HG02798 (cell line): ENCODE results near the gene GPRIN3.
"Not testable (repeated sequence)": the region's sequence is repeated elsewhere in the genome, so short reads cannot be mapped to it uniquely, and the experiment has no call there.

Experiments
- ATAC-seq: cut with Tn5 transposase; IDR thresholded peaks from one replicate; pipeline ENCODE4 v1.9.1; 2021; ENCODE audit warnings: mild to moderate bottlenecking; ENCODE audit not compliant: unreplicated experiment, poor library complexity

GPRIN3 gene

GRCh38 chr4:89314291-89314690 lies 6.7 kb upstream of the GPRIN3 start:
- no peak for ATAC-seq

- no peak for ATAC-seq
These were observed 4.5 kb upstream of the GPRIN3 start for GRCh38 chr4:89312066-89312465.

- ATAC-seq: no peak
These were observed 3.8 kb upstream of the GPRIN3 start for GRCh38 chr4:89311433-89311832.

GRCh38 chr4:89309154-89309553 lies 1.6 kb upstream of the GPRIN3 start:
- ATAC-seq: not testable (repeated sequence)

DNA sequence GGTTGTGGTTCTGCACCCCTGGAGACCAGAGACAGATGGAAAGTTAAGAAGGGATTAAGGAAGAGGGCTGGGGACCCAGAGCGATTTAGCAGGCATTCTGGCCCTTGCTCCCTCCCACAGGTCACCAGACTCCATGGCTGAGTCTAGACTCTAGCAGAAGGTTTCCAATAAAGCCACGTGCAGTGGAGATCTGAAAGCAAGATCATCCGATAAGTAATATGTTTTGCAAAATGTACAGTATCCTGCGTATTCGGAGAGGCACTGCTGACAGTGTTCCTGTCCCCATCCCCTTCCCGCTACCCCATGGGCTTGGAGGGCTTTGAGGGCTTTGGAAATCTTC lies 531 bp upstream of the GPRIN3 start:
- peak; percentile 6 for ATAC-seq

GRCh38 chr4:89307178-89307445 lies 488 bp downstream of the GPRIN3 start:
- no peak for ATAC-seq

GRCh38 chr4:89306486-89307177 lies 968 bp downstream of the GPRIN3 start:
- no peak for ATAC-seq

DNA sequence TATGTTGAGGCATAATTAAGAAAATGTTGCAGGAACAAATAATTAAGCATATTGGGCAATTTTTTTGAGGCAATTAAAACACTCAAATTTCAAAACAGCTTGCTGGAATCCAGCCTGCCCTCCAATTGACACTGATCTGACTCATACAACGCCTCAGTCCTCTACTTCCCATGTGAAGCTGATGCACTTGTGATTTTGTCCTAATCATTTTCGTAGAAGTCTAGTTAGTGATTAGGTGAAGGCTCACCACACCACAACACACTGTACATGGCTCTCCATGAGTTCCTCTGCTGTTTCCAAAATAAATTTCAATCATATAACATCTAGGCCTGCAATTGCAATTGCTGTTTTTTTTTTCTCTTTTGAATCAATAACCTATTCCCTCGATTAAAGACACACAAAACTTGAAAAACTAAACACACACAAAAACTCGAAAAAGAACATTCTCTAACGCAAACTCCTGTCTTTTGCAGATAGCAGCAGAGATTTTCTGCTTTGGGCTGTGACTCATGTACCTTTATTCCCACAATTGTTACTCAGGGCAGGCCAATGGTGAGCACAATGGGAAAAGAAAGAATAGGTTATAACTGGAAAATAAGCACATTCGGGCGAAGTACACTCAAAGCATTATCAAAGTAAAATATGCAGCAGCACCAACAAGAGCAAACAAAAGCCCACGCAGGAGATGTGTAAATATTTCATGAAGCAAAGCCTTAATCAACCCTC lies 1.7 kb downstream of the GPRIN3 start:
- no peak for ATAC-seq

DNA sequence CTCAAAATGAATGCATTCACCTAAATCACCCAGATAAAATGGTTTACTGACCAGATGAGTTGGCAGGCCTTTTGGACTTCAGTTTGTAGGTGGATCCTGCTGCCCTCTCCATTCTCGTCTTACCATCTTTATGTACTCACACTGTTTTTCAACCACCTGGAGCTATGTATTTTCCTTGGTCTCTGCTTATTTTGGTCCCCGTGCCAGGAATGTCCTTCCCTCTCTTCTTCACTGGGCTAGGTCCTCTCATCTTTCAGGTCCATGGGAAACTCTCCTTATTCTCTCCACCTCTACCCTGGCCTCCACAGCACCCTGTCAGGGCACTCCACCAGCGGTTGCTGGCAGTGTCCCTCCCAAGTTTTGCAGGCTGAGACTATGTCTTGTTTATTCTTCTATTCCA lies 2.6 kb downstream of the GPRIN3 start:
- no peak for ATAC-seq

GRCh38 chr4:89303814-89304388 lies 3.7 kb downstream of the GPRIN3 start:
- ATAC-seq: no peak

DNA sequence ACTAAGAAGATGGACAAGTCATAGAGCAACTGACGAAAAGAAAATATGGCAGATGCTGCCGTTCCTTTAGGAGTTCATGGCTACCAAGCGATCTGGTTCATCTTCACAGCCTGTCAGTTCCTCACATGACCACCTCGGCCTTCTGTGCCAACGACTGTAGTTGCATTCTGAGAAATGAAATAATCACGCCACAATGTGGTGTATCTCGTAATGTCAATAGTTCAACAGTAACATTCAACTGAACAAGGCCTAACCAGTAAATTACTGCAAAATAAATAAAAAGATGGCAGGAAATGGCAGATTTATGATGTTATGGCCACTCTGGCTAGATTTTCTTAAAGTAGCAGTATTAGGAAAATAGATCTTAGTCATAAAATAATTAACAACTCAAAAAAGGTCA lies 4.4 kb downstream of the GPRIN3 start:
- ATAC-seq: no peak

DNA sequence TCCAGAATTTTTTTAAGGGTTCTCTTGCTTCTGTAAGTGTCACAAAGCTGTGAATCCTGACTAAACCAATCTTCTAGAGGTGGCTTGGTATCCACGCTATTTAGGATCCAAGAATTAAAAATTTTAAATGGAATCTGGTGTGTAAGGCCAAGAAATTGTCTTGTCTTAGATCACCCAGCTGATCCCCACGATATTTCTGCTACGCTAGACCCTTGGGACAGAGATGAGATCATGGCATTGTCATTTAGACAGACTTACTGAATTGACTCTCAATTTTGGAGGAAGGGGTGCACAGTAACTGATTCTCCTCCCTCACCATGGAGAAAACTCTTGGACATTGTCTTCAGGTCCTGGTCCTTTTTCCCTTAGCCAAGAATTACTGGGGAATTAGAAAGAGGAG lies 5.7 kb downstream of the GPRIN3 start:
- no peak for ATAC-seq

- ATAC-seq: no peak
These were observed 6.6 kb downstream of the GPRIN3 start for GRCh38 chr4:89301003-89301402.

- ATAC-seq: no peak
These were observed 7.1 kb downstream of the GPRIN3 start for GRCh38 chr4:89300499-89300898.

DNA sequence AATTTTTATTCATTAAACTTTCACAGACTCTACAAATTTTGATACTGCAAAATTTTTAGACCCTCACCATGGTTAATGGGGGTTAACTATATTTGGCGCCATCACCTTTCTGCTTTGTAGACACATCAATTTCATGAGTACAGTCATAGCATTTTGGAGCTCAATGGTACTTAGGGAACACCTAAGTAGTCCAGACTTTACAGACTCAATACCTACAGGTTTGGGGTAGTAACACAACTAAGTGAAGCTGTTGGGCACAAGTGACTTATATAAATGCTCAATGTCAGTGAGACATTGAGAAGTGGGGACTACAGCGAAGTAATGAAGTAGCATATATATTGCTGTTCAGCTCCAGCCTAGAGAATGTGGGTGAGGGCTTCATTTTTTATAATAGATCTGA lies 7.5 kb downstream of the GPRIN3 start:
- no peak for ATAC-seq

DNA sequence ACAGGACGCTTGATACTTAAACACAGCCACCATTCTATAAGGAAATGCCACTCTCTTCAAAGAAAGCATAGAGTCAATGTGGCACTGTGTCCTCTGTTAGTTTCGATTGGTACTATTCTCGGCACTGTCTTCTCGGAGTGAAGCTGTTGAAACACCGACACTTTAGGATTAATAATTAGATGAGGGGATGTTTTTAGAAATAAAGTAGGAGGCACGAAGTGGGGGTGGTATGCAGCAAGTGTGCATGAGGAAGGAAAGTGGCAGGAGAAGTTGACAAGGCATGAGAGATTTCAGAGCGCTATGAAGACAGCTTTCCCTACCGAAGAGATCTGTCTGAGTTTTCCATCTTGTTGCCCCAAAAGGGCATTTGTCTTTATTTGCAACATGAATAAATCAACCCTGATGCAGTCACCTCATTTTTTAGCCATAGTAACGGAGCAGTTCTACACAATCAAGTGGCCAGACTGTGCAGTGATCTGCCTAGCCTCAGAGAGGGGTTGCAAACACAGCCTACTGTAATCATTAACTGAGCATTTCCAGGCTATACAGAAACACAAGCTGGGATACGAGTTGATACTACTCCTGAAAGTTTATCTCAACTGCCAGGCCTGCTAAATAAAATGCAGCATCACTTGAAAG lies 8.3 kb downstream of the GPRIN3 start:
- peak; percentile 33 for ATAC-seq

- no peak for ATAC-seq
These were observed 8.8 kb downstream of the GPRIN3 start for GRCh38 chr4:89298788-89299152.

DNA sequence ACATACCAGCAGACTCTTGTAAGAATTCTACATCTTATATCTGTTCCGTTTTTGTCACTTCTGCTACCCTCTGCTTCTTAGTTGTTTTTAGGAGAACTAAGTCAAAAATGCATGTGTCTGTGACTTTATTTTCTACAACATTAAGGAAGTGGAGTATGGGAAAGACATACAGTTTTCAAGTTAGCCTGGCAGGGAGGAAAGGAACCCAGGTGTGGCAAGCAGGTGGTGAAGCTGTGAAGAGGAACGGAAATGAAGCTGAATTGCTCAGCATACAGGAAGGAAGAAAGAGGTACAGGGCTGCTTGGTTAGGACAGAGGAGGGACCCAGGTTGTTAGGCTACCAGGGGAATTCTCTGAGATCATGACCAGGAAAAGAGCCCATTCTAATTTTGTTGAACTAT lies 9.4 kb downstream of the GPRIN3 start:
- peak; percentile 56 for ATAC-seq

GRCh38 chr4:89296896-89297295 lies 10.7 kb downstream of the GPRIN3 start:
- ATAC-seq: no peak

DNA sequence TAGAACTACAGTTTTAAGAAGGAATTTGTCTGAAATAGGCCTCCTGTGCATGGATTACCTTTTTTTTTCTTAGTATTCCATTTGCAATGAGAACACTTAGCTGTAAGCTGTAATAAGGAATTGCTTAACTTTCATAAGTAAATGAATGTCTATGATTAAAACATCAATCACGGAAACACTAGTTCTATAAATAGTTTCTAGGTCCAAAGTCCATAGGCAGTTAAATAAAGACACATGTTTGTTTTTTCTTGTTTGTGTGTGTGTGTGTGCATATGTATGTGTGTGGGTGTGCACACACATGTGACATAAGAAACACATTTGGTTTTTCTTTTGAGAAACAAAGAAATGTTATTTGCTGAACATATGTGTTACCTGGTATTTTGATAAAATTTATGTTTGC lies 11.2 kb downstream of the GPRIN3 start:
- ATAC-seq: no peak

- ATAC-seq: no peak
These were observed 12.1 kb downstream of the GPRIN3 start for GRCh38 chr4:89295415-89295927.
